Mesenchymal stem cell (in vitro differentiated cells and primary cell): Measurements from ENCODE around the gene IL10RB.
"Not testable (repeated sequence)": the region's sequence is repeated elsewhere in the genome, so short reads cannot be mapped to it uniquely, and the experiment has no call there.

Experiments used
- DNase-seq: peaks from one replicate; pipeline ENCODE4 v3.0.0-alpha.2; 2013
- H2AFZ ChIP-seq: one replicate; pipeline ENCODE4 v1.6.1; 2013; ENCODE audit warnings: low read depth, mild to moderate bottlenecking, control low read depth, inconsistent platforms, low read length, moderate library complexity
- H2AK5ac ChIP-seq: 2 replicates; pipeline ENCODE4 v1.6.1; 2013; ENCODE audit warnings: low read length, moderate library complexity, mild to moderate bottlenecking, inconsistent platforms; ENCODE audit not compliant: severe bottlenecking
- H2BK120ac ChIP-seq: one replicate; pipeline ENCODE4 v1.6.1; 2013; ENCODE audit warnings: low read depth, mild to moderate bottlenecking, inconsistent platforms, low read length, moderate library complexity
- H2BK12ac ChIP-seq, 2 experiments: one replicate each; pipeline ENCODE4 v1.6.1; 2013; ENCODE audit warnings: inconsistent platforms in 2 of 2, low read length in 2 of 2, mild to moderate bottlenecking in 2 of 2, moderate library complexity in 2 of 2, control low read depth in 1 of 2
- H2BK15ac ChIP-seq: one replicate; pipeline ENCODE4 v1.6.1; 2013; ENCODE audit warnings: mild to moderate bottlenecking, low read depth, inconsistent platforms; ENCODE audit not compliant: poor library complexity, severe bottlenecking
- H2BK5ac ChIP-seq: 2 replicates; pipeline ENCODE4 v1.6.1; 2013; ENCODE audit warnings: low read depth, mild to moderate bottlenecking, low read length, control low read depth, inconsistent platforms; ENCODE audit not compliant: poor library complexity, severe bottlenecking
- H3K14ac ChIP-seq, 2 experiments: one replicate each; pipeline ENCODE4 v1.6.1; 2013; ENCODE audit warnings: inconsistent platforms in 2 of 2, low read length in 2 of 2, control low read depth in 1 of 2, mild to moderate bottlenecking in 1 of 2, moderate library complexity in 1 of 2
- H3K18ac ChIP-seq, 2 experiments: one replicate each; pipeline ENCODE4 v1.6.1; 2013; ENCODE audit warnings: inconsistent platforms in 2 of 2, low read length in 2 of 2, control low read depth in 1 of 2, low read depth in 1 of 2, mild to moderate bottlenecking in 1 of 2
- H3K23ac ChIP-seq, 2 experiments: one replicate each; pipeline ENCODE4 v1.6.1; 2013; ENCODE audit warnings: inconsistent platforms in 2 of 2, low read length in 2 of 2, mild to moderate bottlenecking in 2 of 2, moderate library complexity in 2 of 2, control low read depth in 1 of 2
- H3K27ac ChIP-seq: 2 replicates; pipeline ENCODE4 v1.5.1; 2013; ENCODE audit warnings: mild to moderate bottlenecking, moderate library complexity, low read length, control low read depth, inconsistent platforms; ENCODE audit not compliant: poor library complexity, severe bottlenecking
- H3K27me3 ChIP-seq, 2 experiments: 2 replicates each; pipeline versions ENCODE4 v1.6.1 to v1.7.0; 2013; ENCODE audit warnings: low read length in 2 of 2, mild to moderate bottlenecking in 2 of 2, moderate library complexity in 2 of 2, control low read depth in 1 of 2, inconsistent platforms in 1 of 2; ENCODE audit not compliant: control insufficient read depth in 1 of 2, insufficient read depth in 1 of 2
- H3K36me3 ChIP-seq, 2 experiments: 2 replicates each; pipeline versions ENCODE4 v1.6.1 to v1.7.0; 2013; ENCODE audit warnings: low read length in 2 of 2, control low read depth in 1 of 2, inconsistent platforms in 1 of 2, low read depth in 1 of 2, mild to moderate bottlenecking in 1 of 2; ENCODE audit not compliant: insufficient read depth in 2 of 2, control insufficient read depth in 1 of 2
- H3K4ac ChIP-seq, 2 experiments: one replicate each; pipeline ENCODE4 v1.6.1; 2013; ENCODE audit warnings: inconsistent platforms in 2 of 2, low read length in 2 of 2, mild to moderate bottlenecking in 2 of 2, moderate library complexity in 2 of 2, control low read depth in 1 of 2, low read depth in 1 of 2
- H3K4me1 ChIP-seq: 2 replicates; pipeline ENCODE4 v1.6.1; 2013; ENCODE audit warnings: low read depth, low read length, control low read depth; ENCODE audit not compliant: control insufficient read depth, insufficient read depth
- H3K4me2 ChIP-seq: 2 replicates; pipeline ENCODE4 v1.6.1; 2013; ENCODE audit warnings: low read length, mild to moderate bottlenecking, inconsistent platforms; ENCODE audit not compliant: poor library complexity, severe bottlenecking
- H3K4me3 ChIP-seq, 2 experiments: 2 replicates each; pipeline versions ENCODE4 v1.5.1 to v1.7.0; 2013; ENCODE audit warnings: low read length in 2 of 2, mild to moderate bottlenecking in 2 of 2, control low read depth in 1 of 2, low read depth in 1 of 2; ENCODE audit not compliant: insufficient read depth in 1 of 2
- H3K79me1 ChIP-seq: replicated peaks from 2 replicates; pipeline ENCODE4 v1.6.1; 2013; ENCODE audit warnings: mild to moderate bottlenecking, control low read depth, low read length, inconsistent platforms; ENCODE audit not compliant: poor library complexity, severe bottlenecking
- H3K9ac ChIP-seq: 2 replicates; pipeline ENCODE4 v1.7.0; 2013; ENCODE audit warnings: mild to moderate bottlenecking, low read length, moderate library complexity
- H3K9me3 ChIP-seq: 2 replicates; pipeline ENCODE4 v1.7.0; 2013; ENCODE audit warnings: mild to moderate bottlenecking, low read length; ENCODE audit not compliant: control insufficient read depth
- H4K8ac ChIP-seq: one replicate; pipeline ENCODE4 v1.6.1; 2013; ENCODE audit warnings: inconsistent platforms, mild to moderate bottlenecking, low read length, moderate library complexity
- H4K91ac ChIP-seq: one replicate; pipeline ENCODE4 v1.6.1; 2013; ENCODE audit warnings: mild to moderate bottlenecking, low read length, inconsistent platforms
- WGBS: methylation state at CpG from one replicate; pipeline ENCODE4 v1.1.7; 2013; ENCODE audit warnings: mixed read lengths; 5-methylcytosine and 5-hydroxymethylcytosine counted together

IL10RB gene

DNA sequence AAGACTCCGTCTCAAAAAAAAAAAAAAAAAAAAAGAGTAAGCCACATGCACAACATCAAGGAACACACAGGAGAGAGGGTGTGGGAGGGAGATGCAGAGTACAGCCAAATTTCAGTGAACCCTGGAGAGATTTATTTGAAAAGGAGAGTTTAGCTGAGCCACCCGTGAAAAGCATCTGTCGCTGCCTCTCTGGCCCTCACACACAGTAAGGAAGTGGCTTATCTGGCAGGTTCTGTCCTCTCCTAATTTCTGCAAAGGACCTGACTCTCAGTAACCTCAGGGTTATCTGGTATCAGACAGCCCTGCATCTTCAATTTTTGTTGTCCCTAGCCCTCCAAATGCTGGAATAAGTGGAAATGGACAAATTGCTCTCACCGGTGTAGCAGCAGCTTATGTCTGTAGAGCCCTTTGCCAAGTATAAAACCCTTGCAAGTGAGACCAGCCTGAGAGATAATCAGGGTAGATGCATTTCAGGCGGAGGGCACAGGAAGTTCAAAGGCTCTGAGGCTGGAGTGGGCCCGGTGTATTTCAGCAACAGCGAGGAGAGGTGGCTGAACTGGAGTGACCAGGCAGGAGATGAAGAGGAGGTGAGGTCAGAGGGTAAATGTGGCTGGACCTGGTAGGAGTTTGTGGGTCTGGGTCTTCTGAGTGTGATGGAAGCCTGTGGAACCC, 16.7 kb upstream of the IL10RB start:
- H2BK12ac ChIP-seq, result no peak overlapping the region
- no peak overlapping the region for H3K4me2 ChIP-seq
- no peak overlapping the region for H3K18ac ChIP-seq
- H3K4me3 ChIP-seq, result no peak overlapping the region
- H3K4ac ChIP-seq, result no peak overlapping the region
- no peak for DNase-seq
- H3K27me3 ChIP-seq, result no peaks in the 10 kb centered on the region
- H3K14ac ChIP-seq, result no peak overlapping the region
- 97% methylated on average over 6 of the region's 7 CpGs for WGBS
- H3K23ac ChIP-seq, result no peak overlapping the region
- H3K4me1 ChIP-seq, result no peaks in the 10 kb centered on the region
- H3K27ac ChIP-seq, result no peak overlapping the region
- no peak overlapping the region for H2BK120ac ChIP-seq
- no peak overlapping the region for H2BK15ac ChIP-seq
- H2AFZ ChIP-seq, result no peak overlapping the region
- H3K9ac ChIP-seq, result no peak overlapping the region
- H4K91ac ChIP-seq, result no peak overlapping the region
- no peak overlapping the region for H2AK5ac ChIP-seq
- no peak overlapping the region for H4K8ac ChIP-seq
- peaks cover 11% of the 10 kb centered on the region for H3K79me1 ChIP-seq
- H2BK5ac ChIP-seq, result no peak overlapping the region
- peaks cover 41 to 94% of the 10 kb centered on the region in 2 experiments for H3K36me3 ChIP-seq
- H3K9me3 ChIP-seq, result no peaks in the 10 kb centered on the region

- no peak overlapping the region for H3K4ac ChIP-seq
- no peak overlapping the region for H3K27ac ChIP-seq
- H2BK5ac ChIP-seq, result no peak overlapping the region
- H4K91ac ChIP-seq, result no peak overlapping the region
- 96% methylated on average over 2 of the region's 2 CpGs for WGBS
- H3K27me3 ChIP-seq, result no peaks in the 10 kb centered on the region
- no peak overlapping the region for H2BK120ac ChIP-seq
- H3K79me1 ChIP-seq, result peaks cover 6% of the 10 kb centered on the region
- no peaks in the 10 kb centered on the region for H3K4me1 ChIP-seq
- H2AFZ ChIP-seq, result no peak overlapping the region
- no peak overlapping the region for H2BK12ac ChIP-seq
- no peak overlapping the region for H3K9ac ChIP-seq
- H3K18ac ChIP-seq, result no peak overlapping the region
- H3K36me3 ChIP-seq, result peaks cover 39 to 97% of the 10 kb centered on the region in 2 experiments
- H3K14ac ChIP-seq, result no peak overlapping the region
- no peak overlapping the region for H2BK15ac ChIP-seq
- H4K8ac ChIP-seq, result no peak overlapping the region
- H2AK5ac ChIP-seq, result no peak overlapping the region
- H3K4me3 ChIP-seq, result no peak overlapping the region
- H3K4me2 ChIP-seq, result no peak overlapping the region
- no peak for DNase-seq
- no peak overlapping the region for H3K23ac ChIP-seq
- no peaks in the 10 kb centered on the region for H3K9me3 ChIP-seq
These were observed 15.0 kb upstream of the IL10RB start for GRCh38 chr21:33251119-33251518.

DNA sequence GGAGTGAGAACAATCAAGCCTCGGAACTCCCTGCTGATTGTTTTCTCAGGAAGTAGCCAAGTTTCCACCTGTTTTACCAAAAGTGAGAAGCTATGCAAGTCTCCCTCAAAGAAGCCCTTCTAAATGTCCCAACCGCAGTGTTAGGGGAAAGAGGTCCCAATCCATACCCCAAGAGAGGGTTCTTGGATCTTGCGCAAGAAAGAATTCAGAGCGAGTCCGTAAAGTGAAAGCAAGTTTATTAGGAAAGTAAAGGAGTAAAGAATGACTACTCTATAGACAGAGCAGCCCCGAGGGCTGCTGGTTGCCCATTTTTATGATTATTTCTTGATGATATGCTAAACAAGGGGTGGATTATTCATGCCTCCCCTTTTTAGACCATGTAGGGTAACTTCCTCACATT, 12.8 kb upstream of the IL10RB start:
- H2BK120ac ChIP-seq, H4K8ac ChIP-seq, H3K23ac ChIP-seq, H4K91ac ChIP-seq, H3K27ac ChIP-seq, H3K79me1 ChIP-seq, H3K4me2 ChIP-seq, H3K4me1 ChIP-seq, H2BK5ac ChIP-seq, H2AK5ac ChIP-seq, H2BK12ac ChIP-seq, H3K18ac ChIP-seq, H3K4me3 ChIP-seq, H3K27me3 ChIP-seq, H3K9me3 ChIP-seq, H3K4ac ChIP-seq, H3K14ac ChIP-seq, H3K9ac ChIP-seq, H2AFZ ChIP-seq, H2BK15ac ChIP-seq, DNase-seq: not testable (repeated sequence)
- H3K36me3 ChIP-seq, result peaks cover 38 to 97% of the 10 kb centered on the region in 2 experiments
- WGBS, result 96% methylated on average over 6 of the region's 6 CpGs

DNA sequence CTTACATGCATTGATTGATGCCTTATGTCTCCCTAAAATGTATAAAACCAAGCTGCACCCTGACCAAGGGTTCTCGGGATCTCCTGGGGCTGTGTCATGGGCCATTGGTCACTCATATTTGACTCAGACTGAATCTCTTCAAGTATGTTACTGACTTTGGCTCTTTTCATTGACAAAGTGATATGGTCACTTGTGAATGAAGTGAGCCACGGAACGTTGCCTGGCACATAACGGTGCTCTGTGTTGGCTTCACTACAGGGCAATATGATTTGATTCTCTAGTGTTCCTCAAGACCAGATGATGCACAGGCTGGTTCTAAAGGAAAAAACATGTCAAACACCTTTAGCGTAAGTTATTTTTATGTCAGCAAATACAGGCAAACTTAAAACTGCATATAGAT, 11.4 kb upstream of the IL10RB start:
- Histone ChIP-seq H2AK5ac (no peak overlapping the region), H3K18ac (no peak overlapping the region), H3K36me3 (peaks cover 33 to 88% of the 10 kb centered on the region in 2 experiments), H2BK12ac (no peak overlapping the region), H3K14ac (no peak overlapping the region), H2BK15ac (no peak overlapping the region), H3K4ac (no peak overlapping the region), H2BK120ac (no peak overlapping the region), H4K91ac (no peak overlapping the region), H3K9me3 (no peaks in the 10 kb centered on the region), H3K27ac (no peak overlapping the region), H3K4me1 (no peaks in the 10 kb centered on the region), H4K8ac (no peak overlapping the region), H3K4me3 (no peak overlapping the region), H3K79me1 (peaks cover 7% of the 10 kb centered on the region), H2AFZ (no peak overlapping the region), H3K9ac (no peak overlapping the region), H3K4me2 (no peak overlapping the region), H2BK5ac (no peak overlapping the region), H3K27me3 (no peaks in the 10 kb centered on the region), H3K23ac (no peak overlapping the region)
- whole genome bisulfite sequencing, result over 99% methylated on average over 5 of the region's 5 CpGs
- DNase-seq, result no peak
